GM12892 (cell line): ENCODE measurements around the gene BMPR1A.

Experiments
- POLR2A ChIP-seq: IDR thresholded peaks from 2 replicates; pipeline ENCODE4 v1.6.1; 2011; ENCODE audit warnings: low read depth, low read length, control low read depth
- POLR2AphosphoS5 ChIP-seq: IDR thresholded peaks from 2 replicates; pipeline ENCODE4 v1.6.1; 2011; ENCODE audit warnings: low read depth, low read length, control low read depth
- TAF1 ChIP-seq: IDR thresholded peaks from 2 replicates; pipeline ENCODE4 v1.6.1; 2011; ENCODE audit warnings: low read depth, mild to moderate bottlenecking, control low read depth, low read length, borderline replicate concordance

- TF ChIP-seq POLR2A = no peak
- no peak for TF ChIP-seq POLR2AphosphoS5
- TF ChIP-seq TAF1 = no peak
Observed at GRCh38 chr10:86899670-86900276, 143.4 kb downstream of the BMPR1A start.
